ENCODE measurements around the gene SOS2.

- TF ChIP-seq CTCF (IDR thresholded peaks at IDR 0.05) (no peak), POLR2A (IDR thresholded peaks at IDR 0.05) (no peak)
These were observed 21.3 kb downstream of the SOS2 start for GRCh38 chr14:50210074-50210473.

Data from lower leg skin (tissue), 3 donors.